Islet of Langerhans (tissue), 1 donor: ENCODE measurements around the gene LPP.
A peak's percentile ranks its signal among the peaks of the same experiment; 100 is the strongest.

Experiments used
- FAIRE-seq: peaks from one replicate; lab custom pipeline; 2011; peaks lifted over from hg19 to GRCh38; lab: Jason Lieb, UNC

LPP gene

GRCh38 chr3:188446014-188446413 is 292.1 kb downstream of the LPP start:
- no peak for FAIRE-seq

GRCh38 chr3:188446766-188447165 is 292.8 kb downstream of the LPP start:
- no peak for FAIRE-seq

DNA sequence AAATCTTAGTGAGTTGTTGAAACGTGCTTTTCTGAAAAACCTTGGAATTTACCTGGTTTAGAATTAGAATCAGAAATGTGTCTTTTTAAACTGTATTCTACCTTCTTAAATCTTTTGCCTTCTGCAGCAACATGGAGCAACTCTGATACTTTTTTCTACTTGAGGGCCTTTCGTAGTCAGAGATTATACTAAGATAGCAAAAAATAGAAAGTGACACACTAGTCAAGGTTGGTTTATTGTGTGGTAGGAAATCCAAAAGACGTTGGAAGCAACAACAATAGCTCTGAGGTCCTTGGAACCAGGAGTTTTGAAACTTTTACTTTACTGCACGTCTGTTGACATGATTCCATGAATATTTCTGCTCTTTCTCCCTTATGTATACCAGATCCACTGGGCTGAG is 294.9 kb downstream of the LPP start:
- no peak for FAIRE-seq

DNA sequence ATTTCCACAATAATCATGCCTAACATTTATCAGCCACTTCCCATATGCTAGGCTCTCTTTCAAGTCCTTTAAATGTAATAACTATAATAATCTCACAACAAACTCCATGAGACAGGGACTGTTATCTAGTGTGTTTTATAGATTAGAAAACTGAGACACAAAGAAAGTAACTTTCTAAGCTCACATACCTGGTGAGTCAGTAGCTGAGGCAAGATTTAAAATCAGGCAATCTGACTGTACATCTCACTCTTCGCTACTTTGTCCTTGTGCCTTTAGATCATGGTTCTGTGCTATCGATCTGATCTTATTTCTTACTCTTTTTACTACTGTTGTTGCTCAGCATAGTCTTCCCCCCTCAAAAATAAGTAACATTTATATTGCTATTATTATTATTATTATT is 295.5 kb downstream of the LPP start:
- FAIRE-seq, result no peak

- FAIRE-seq, result no peak
These were observed 298.3 kb downstream of the LPP start for GRCh38 chr3:188452158-188452772.

GRCh38 chr3:188453431-188454384 is 299.8 kb downstream of the LPP start:
- FAIRE-seq, result no peak

- FAIRE-seq, result no peak
These were observed 301.8 kb downstream of the LPP start for GRCh38 chr3:188455748-188456147.

GRCh38 chr3:188458756-188459155 is 304.8 kb downstream of the LPP start:
- no peak for FAIRE-seq

DNA sequence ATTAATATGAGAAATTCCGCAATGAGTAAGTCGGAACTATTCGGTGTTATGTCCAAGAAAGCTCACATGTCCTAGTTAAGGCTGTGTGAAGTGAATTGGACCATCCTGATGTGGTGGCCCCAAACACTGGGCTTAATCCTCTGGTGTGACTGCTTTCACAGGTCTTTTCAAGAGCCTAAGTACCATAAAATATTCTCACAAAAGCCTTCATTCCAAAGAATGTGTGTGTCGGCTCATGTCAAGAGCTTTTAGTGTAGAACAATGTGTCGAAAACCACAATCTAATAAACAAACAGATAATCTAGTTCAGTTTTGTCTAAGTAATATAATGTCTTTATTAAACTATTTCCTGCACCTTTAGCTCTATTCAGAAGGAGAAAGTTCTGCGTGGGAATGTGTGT is 311.4 kb downstream of the LPP start:
- no peak for FAIRE-seq

- FAIRE-seq, result peak; percentile 27
These were observed 314.2 kb downstream of the LPP start for GRCh38 chr3:188468196-188468595.

DNA sequence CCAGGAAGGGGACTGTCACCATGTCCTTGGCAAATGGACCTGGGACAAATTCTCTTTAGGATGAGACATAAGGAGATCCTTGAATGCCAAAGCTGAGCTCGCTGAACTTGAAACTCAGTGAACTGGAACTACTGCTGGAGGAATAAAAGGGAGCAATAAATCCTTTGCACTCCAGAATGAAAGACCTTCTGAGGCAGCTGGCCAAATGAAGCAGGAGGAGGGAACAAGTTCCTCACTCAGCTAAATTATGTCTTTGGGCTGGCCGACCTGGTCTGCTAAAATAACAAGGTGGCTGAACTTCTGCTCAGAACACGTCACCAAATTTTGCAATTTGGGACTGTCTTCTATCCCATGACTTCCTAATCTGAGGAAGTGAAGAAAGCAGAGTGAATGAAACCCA is 314.7 kb downstream of the LPP start:
- no peak for FAIRE-seq

DNA sequence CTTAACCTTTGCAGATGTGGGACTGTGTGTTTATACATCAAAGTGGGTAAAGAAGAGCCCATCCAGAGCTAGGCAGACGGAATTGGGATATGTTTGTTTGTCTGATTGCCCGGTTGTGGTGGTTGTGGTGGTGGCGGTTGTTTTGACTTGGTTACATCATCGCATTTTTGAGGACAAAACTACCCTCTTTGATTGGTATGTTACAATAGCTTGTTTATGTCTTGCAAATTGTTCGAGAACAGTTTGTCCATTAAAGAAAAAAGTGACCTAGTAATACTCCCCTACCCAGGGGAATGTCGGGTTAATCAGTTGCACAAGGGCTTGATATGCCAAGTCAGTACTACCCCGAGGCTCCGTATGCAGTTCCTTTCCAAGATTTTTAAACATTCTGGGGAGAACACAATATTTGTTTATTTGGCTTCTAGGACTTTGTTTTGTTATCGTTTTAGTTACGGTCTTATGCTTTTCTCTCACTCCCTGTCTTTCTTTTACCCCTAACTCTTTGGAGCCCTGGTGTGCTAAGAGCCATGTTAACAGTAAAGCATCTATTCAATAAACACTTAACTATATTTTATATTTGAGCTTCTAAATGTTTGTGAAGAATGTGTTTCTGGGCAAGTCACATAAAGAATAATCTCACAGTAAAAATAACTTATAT is 315.4 kb downstream of the LPP start:
- no peak for FAIRE-seq

DNA sequence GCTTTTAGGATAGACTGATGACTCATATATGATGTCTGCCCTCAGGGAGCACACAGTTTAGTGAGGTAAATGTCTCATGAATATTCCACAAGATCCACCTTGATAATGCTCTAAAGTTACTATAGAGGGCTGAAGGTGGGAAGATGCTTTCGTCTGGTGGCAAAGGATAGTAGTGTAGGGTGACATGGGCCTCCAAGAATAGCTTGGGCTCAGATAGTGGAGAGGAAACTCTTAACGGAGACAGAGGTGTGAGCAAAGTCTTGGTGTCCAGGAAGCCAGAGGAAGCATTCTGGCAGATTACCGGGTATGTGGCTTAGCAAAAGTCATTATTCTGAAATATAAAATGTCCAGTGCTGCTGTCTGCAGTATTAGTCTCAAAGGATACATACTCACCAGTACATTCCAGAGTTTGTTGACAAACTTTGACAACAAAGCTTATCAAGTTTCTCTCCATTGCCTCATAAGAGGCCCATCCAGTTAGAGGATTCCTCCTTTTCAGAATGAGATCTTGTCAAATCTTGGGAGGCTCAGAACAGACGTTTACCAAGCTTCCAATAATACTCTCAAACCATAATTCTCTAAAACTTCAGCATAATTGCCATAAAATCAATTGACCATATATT is 316.7 kb downstream of the LPP start:
- no peak for FAIRE-seq

GRCh38 chr3:188471723-188472122 is 317.8 kb downstream of the LPP start:
- FAIRE-seq, result no peak

DNA sequence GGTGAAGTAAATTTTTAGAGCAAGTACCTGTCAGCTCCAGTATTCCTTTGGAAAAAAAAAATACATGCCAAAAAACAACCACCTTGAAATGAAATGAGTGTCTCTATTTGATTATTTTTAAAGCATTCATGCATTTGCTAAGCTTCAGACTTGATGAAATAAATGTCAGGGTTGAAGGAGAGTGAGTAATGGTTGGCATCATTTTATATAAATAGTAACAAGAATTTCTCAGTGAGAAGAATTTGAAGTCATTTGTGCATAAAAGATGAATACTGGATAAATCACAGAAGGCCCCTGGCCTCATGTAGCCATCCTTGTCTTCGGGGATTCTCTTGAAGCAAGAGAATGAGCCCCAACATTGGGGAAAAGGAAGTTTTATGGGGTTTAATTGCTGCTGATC is 318.4 kb downstream of the LPP start:
- FAIRE-seq, result peak; percentile 61

- peak; percentile 30 for FAIRE-seq
These were observed 319.1 kb downstream of the LPP start for GRCh38 chr3:188473045-188473444.

- FAIRE-seq, result no peak
These were observed 319.8 kb downstream of the LPP start for GRCh38 chr3:188473591-188474288.

DNA sequence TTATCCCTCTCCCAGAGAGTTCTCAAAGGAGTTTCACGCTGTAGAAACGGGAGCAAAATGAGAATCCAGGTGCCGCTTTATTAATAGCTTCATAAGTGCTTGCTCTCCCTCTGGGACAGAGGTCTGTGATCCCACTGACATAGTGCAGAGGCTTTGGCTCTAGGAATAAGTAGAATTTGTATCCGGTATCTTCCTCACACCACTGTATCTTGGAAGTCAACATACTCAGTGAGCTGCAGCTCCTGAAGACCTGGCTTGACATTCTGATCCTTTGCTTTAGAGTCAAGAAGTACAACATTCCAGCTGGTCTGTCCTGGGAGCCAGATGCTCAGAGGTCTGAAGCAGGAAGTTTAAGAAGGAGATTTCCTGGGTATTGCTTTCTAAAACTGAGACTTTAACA is 323.0 kb downstream of the LPP start:
- no peak for FAIRE-seq

- no peak for FAIRE-seq
These were observed 326.1 kb downstream of the LPP start for GRCh38 chr3:188480011-188480410.

DNA sequence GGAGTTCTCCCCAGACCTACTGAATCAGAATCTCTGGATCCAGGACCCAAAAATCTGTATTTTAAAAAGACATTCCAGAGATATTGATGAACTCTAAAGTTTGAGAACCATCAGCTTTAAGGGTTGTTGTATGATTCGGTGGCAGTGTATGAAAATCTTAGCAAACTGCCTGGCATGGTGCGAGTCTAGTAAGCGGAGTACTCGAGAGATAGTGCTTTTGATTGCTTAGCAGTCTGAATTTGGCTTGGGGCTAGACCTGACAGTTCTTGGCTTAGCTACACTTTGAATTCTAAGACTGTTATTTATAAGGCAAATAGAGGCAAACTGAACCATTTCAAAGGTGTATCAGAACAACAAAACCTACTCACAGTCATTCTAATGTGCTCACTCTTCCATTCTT is 329.0 kb downstream of the LPP start:
- FAIRE-seq, result no peak

GRCh38 chr3:188486126-188486525 is 332.2 kb downstream of the LPP start:
- no peak for FAIRE-seq

DNA sequence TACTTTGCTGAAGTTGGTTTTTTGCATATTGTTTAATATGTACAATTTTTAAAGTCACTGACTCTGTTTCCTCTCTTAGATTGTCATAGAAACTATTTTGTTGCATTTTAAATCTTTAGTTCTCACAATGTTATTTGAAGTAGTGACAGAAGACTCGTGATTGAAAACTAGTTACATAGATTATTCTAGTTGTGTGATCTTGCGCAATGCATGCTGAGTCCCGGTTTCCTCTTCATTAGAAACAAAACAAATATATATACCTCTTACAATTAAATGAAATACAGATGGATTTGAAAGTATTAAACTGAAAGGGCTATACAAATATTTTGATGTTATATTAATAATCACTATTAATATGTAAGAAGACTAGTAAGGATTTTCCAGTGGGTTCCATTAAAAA is 333.0 kb downstream of the LPP start:
- FAIRE-seq, result no peak
